LoVo (cell line): ENCODE data around the gene ABL1.
"Not testable (repeated sequence)": the region's sequence is repeated elsewhere in the genome, so short reads cannot be mapped to it uniquely, and the experiment has no call there.

Experiments used
- DNase-seq: peaks from one replicate; pipeline ENCODE4 v3.0.0-alpha.2; 2016; ENCODE audit warnings: low spot score

Gene ABL1

GRCh38 chr9:130825351-130825651 lies 9.8 kb upstream of the ABL1 start:
- DNase-seq, result no peak

- DNase-seq, result no peak
Observed at GRCh38 chr9:130825809-130826208, 9.2 kb upstream of the ABL1 start.

- no peak for DNase-seq
Observed at GRCh38 chr9:130829762-130830161, 5.3 kb upstream of the ABL1 start.

- no peak for DNase-seq
Observed at GRCh38 chr9:130830231-130830760, 4.8 kb upstream of the ABL1 start.

- DNase-seq, result no peak
Observed at GRCh38 chr9:130831077-130831476, 4.0 kb upstream of the ABL1 start.

- no peak for DNase-seq
Observed at GRCh38 chr9:130833031-130833990, 1.7 kb upstream of the ABL1 start.

- peak; percentile 11 for DNase-seq
Observed at GRCh38 chr9:130835441-130836298, 616 bp downstream of the ABL1 start.

- DNase-seq, result no peak
Observed at GRCh38 chr9:130837002-130837511, 2.0 kb downstream of the ABL1 start.

- no peak for DNase-seq
Observed at GRCh38 chr9:130837643-130838042, 2.6 kb downstream of the ABL1 start.

GRCh38 chr9:130839132-130840111 lies 4.4 kb downstream of the ABL1 start:
- DNase-seq, result no peak

- no peak for DNase-seq
Observed at GRCh38 chr9:130842545-130842944, 7.5 kb downstream of the ABL1 start.

- DNase-seq, result no peak
Observed at GRCh38 chr9:130843049-130843908, 8.2 kb downstream of the ABL1 start.

GRCh38 chr9:130844044-130844451 lies 9.0 kb downstream of the ABL1 start:
- DNase-seq, result no peak

- no peak for DNase-seq
Observed at GRCh38 chr9:130845254-130845653, 10.2 kb downstream of the ABL1 start.

GRCh38 chr9:130845901-130846481 lies 10.9 kb downstream of the ABL1 start:
- no peak for DNase-seq

GRCh38 chr9:130846487-130847305 lies 11.6 kb downstream of the ABL1 start:
- no peak for DNase-seq

- no peak for DNase-seq
Observed at GRCh38 chr9:130847306-130848217, 12.5 kb downstream of the ABL1 start.

- not testable (repeated sequence) for DNase-seq
Observed at GRCh38 chr9:130848514-130848913, 13.5 kb downstream of the ABL1 start.
